GM12874 (cell line): ENCODE results near the gene DNAJC27.

Experiments used
- TF ChIP-seq, protein P1 (sequence below): IDR thresholded peaks from 2 replicates; pipeline ENCODE4 v1.5.1; 2011; ENCODE audit warnings: low read depth, mild to moderate bottlenecking, control low read depth, low read length, moderate library complexity; ENCODE audit not compliant: insufficient read depth

The DNAJC27 gene

DNA sequence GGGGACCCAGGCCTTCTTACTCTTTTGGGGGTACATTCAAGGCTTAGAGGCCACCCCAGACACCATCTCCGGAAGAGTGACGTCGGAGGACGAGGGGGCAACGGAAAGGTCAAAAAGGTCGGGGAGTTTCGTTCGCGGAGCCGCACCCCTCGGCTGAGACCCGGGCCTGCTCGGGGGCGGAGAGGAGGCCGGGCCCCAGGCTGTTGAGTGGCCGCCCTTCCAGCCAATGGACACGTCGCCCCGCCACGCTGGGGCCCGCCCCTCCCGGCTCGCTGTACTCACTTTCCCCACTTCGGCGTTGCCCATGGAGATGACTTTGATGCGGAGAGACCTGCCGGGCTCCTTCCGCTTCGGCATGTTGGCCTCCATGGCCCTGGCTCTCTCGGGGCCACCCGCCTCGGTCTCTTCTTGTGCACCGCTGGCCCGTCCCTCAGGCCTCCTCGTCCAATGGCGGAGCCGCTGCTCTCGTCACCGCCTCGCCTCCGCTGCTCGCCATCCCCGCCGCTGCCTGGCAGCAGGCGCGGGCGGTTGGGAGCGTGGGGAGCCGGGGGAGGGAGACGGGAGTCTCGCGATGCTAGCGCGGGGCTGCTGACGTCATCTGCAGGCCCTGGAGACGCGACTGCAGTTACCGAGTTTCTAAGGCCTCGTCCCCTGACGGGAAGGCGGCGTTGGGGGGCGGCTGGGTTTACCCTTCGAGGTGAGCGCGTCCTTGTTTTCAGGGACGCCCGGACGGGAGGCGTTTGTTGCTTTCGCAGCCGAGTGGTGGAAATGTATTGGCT is at the start of gene DNAJC27:
DNAJC27 (minus strand) TSS at position 420 of the 779 bp plus-strand sequence; CDS start at position 369, 51 bp downstream.
- TF ChIP-seq, protein P1, sequence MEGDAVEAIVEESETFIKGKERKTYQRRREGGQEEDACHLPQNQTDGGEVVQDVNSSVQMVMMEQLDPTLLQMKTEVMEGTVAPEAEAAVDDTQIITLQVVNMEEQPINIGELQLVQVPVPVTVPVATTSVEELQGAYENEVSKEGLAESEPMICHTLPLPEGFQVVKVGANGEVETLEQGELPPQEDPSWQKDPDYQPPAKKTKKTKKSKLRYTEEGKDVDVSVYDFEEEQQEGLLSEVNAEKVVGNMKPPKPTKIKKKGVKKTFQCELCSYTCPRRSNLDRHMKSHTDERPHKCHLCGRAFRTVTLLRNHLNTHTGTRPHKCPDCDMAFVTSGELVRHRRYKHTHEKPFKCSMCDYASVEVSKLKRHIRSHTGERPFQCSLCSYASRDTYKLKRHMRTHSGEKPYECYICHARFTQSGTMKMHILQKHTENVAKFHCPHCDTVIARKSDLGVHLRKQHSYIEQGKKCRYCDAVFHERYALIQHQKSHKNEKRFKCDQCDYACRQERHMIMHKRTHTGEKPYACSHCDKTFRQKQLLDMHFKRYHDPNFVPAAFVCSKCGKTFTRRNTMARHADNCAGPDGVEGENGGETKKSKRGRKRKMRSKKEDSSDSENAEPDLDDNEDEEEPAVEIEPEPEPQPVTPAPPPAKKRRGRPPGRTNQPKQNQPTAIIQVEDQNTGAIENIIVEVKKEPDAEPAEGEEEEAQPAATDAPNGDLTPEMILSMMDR: no peak

DNA sequence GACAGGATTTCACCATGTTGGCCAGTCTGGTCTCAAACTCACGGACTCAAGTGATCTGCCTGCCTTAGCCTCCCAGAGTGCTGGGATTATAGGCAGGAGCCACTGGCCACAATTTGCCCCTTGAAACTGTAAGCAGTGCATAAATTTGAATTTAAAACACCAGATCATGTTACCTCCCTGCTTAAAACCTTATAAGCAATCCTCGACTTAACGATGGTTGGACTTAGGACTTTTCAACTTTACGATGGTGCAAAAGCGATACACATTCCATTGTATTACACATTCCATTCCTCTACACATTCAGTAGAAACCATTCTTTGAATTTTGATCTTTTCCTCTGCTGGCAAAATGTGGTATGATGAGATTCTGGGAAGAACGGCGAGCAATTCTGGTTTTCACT is 46.9 kb upstream of the DNAJC27 start:
- TF ChIP-seq, protein P1: no peak

DNA sequence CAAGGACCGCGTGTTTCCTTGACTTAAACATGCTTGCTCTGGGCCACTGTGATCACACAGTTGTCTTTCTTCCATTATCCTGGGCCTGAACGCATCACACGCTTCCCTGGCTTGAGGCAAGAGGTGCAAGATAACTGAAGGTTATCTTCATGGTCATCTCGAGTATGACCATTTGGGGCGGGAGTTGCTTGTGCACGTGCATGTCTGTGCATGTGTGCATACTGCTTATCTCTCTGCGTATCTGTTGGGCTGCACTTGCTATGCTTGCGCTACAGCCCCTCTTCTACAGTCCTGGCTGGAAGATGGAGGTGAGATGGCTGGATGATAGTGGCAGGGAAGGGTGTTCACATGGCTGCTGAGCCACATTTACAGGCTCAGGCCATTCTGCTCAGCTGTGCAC is 42.9 kb upstream of the DNAJC27 start:
- TF ChIP-seq, protein P1: no peak

DNA sequence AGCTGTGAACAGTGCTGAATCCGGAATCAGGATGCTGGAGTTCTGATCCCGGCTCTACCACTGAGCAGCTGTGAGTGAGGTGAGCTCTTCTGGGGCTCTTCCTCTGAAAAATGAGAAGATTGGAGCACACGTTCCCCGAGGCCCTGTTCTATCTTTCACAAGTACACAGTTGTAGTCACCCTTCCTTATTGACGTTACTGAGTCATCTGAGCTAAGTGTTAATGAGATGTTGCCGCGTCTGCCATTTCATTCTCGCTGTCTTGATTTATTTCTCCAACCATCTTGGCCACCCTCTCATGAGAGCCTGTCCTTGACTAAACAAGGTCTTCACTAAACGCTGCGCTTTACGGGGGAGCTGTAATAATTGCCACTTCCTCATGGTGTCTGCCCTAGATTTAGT is 38.2 kb upstream of the DNAJC27 start:
- TF ChIP-seq, protein P1: no peak

DNA sequence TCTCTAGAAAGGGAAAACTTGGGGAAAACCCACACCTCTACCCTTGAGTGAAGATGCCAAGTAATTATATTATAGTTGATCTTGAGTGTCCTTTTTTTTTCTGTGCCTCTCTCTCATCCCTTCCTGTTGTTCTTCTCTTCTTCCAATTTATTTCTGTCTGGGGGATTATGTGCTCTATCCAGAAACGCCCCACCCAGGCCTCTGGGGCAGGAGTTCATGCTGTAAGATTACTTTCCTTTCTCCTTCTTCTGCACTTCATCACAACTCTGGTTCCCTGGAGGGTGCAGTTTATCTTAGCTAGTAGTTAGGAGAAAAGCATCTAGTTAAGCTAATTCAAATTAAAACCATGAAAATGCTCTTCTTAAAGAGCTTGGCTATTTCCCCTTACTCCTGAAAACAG is 30.3 kb upstream of the DNAJC27 start:
- TF ChIP-seq, protein P1: no peak

DNA sequence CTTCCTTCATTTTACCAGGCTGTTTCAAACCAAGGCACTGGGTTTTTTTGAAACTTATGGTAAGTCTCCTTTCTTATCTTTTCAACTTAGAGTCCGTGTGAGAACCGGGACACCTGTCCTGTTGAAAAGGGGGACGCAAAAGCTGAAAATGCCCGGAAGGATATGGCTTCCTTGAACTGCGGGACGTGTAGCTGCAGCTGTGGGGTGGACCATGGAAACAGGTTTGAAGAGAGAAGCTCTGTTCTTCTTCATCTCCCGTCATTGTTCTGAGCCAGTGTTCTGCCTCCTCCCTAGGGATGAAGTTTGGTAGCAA is 29.5 kb upstream of the DNAJC27 start:
- TF ChIP-seq, protein P1: no peak

DNA sequence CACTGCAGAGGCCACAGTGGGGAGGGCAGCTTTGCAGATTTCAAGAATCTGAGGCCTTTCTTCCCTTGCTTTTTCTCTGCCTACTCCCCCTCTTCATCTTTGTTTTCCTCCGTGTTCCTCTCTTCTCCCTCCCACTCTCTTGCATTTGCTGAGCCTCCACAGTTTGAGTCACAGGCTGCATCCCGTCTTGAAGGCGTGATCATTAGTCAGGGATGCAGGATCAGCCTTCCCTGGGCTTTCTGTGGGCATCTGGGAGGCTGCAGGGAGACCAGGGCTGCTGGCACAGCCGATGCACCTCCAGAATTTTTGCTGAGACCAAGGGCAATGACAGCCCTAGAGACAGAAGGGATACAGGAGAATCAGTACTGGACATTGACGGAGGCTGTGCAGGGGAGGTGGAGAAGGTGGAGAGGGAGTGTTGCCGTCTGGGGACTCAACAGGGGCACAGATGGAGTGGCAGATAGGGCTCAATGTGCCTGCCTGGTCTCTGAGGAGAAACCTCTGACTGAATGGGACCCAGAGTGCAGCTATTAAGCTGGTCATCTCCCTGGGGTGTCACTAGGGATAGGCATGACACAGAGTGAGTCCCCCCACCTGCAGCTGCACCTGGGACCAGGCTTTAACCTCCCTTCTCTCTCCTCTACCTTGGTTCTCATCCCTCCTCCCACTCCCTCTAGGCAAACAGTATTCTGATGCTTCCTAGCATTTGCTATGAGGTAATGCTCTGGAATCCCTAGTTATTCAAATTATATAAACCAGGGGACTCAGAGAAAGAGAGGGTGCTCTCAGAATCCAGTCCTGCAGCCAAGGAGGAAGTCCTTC is 29.0 kb upstream of the DNAJC27 start:
- TF ChIP-seq, protein P1: no peak
